H1 (cell line): ENCODE results near the gene CDYL. TPM values are rescaled to one million over a fixed set of nuclear protein-coding genes. Genes with fewer than 3 reads are reported as not detected.

Experiments used
- CTCF ChIA-PET: fragments of 300-600 bp; sonication (Branson Sonifier 250); formaldehyde crosslinking; loops from one replicate; lab custom pipeline; 2021; ENCODE audit not compliant: partially characterized antibody; lab: Charles Lee
- POLR2A ChIA-PET: fragments of 300-600 bp; sonication (Branson Sonifier 250); formaldehyde crosslinking; loops from one replicate; lab custom pipeline; 2021; ENCODE audit warnings: inconsistent platforms; ENCODE audit not compliant: partially characterized antibody; lab: Charles Lee
- DNase-seq, 2 experiments: peaks; one replicate each; pipeline versions ENCODE4 v3.0.0 to v3.0.0-alpha.2; 2010 to 2022; ENCODE audit warnings: low spot score in 2 of 2, low read depth in 1 of 2, mixed read lengths in 1 of 2
- FAIRE-seq: peaks from 2 replicates; lab custom pipeline; 2011; peaks lifted over from hg19 to GRCh38; lab: Jason Lieb, UNC
- H2AFZ ChIP-seq: 2 replicates; pipeline ENCODE4 v1.8.1; 2012; ENCODE audit warnings: low read length, inconsistent platforms
- H2AK5ac ChIP-seq: 2 replicates; pipeline ENCODE4 v1.6.1; 2013; ENCODE audit warnings: low read depth, low read length
- H2BK120ac ChIP-seq: replicated peaks from 2 replicates; pipeline ENCODE3; 2013; ENCODE audit warnings: low read depth, low read length, inconsistent platforms
- H2BK12ac ChIP-seq: 2 replicates; pipeline ENCODE4 v1.6.1; 2013; ENCODE audit warnings: low read depth, low read length
- H2BK15ac ChIP-seq: 2 replicates; pipeline ENCODE4 v1.6.1; 2013; ENCODE audit warnings: low read length
- H2BK20ac ChIP-seq: 2 replicates; pipeline ENCODE4 v1.6.1; 2013; ENCODE audit warnings: low read length
- H2BK5ac ChIP-seq: 2 replicates; pipeline ENCODE4 v1.6.1; 2013; ENCODE audit warnings: low read depth, low read length
- H3K14ac ChIP-seq: 2 replicates; pipeline ENCODE4 v1.6.1; 2013; ENCODE audit warnings: inconsistent platforms; ENCODE audit not compliant: insufficient read length
- H3K18ac ChIP-seq: 2 replicates; pipeline ENCODE4 v1.6.1; 2013; ENCODE audit warnings: low read length; ENCODE audit errors: extremely low read depth
- H3K23ac ChIP-seq: 2 replicates; pipeline ENCODE4 v1.6.1; 2013; ENCODE audit warnings: inconsistent platforms; ENCODE audit not compliant: insufficient read length
- H3K23me2 ChIP-seq: 2 replicates; pipeline ENCODE4 v1.6.1; 2013; ENCODE audit warnings: low read depth, low read length
- H3K27ac ChIP-seq: 2 replicates; pipeline ENCODE4 v1.6.1; 2011; ENCODE audit warnings: low read depth, low read length, inconsistent platforms
- H3K27me3 ChIP-seq, 4 experiments: replicated peaks in 1 of 4; 1 replicate in 1 of 4; 2 replicates in 3 of 4; pipeline versions ENCODE4 v1.6.1 to v1.8.1; 2011 to 2013; ENCODE audit warnings: low read length in 3 of 4, mild to moderate bottlenecking in 3 of 4, inconsistent platforms in 2 of 4, mixed read lengths in 2 of 4, moderate library complexity in 1 of 4; ENCODE audit not compliant: control insufficient read depth in 3 of 4, insufficient read depth in 3 of 4; ENCODE audit errors: extremely low read depth in 1 of 4
- H3K36me3 ChIP-seq, 4 experiments: 2 replicates each; pipeline versions ENCODE4 v1.6.1 to v1.8.1; 2011 to 2013; ENCODE audit warnings: mild to moderate bottlenecking in 4 of 4, low read length in 3 of 4, moderate library complexity in 2 of 4, control low read depth in 1 of 4, inconsistent platforms in 1 of 4; ENCODE audit not compliant: insufficient read depth in 4 of 4, control insufficient read depth in 2 of 4
- H3K4ac ChIP-seq: replicated peaks from 2 replicates; pipeline ENCODE3; 2013; ENCODE audit warnings: low read length, low read depth, mixed read lengths, inconsistent platforms; ENCODE audit not compliant: insufficient read length
- H3K4me1 ChIP-seq, 4 experiments: replicated peaks in 1 of 4; 1 replicate in 1 of 4; 2 replicates in 3 of 4; pipeline versions ENCODE4 v1.6.1 to v1.8.1; 2011 to 2013; ENCODE audit warnings: low read length in 3 of 4, inconsistent platforms in 2 of 4, mixed read lengths in 1 of 4; ENCODE audit not compliant: insufficient read depth in 4 of 4, control insufficient read depth in 3 of 4
- H3K4me2 ChIP-seq, 2 experiments: 2 replicates each; pipeline versions ENCODE4 v1.6.1 to v1.8.1; 2011 to 2013; ENCODE audit warnings: low read depth in 2 of 2, low read length in 2 of 2, control low read depth in 1 of 2, inconsistent platforms in 1 of 2, mild to moderate bottlenecking in 1 of 2; ENCODE audit not compliant: insufficient read depth in 1 of 2
- H3K4me3 ChIP-seq, 4 experiments: fragments of 200-600, 300-600 bp in 1 of 4; sonication (generic), shearing (Covaris generic), sonication (Bioruptor Twin) in 1 of 4; 2 replicates each; pipeline versions ENCODE4 v1.5.1 to v1.8.1; 2011 to 2016; ENCODE audit warnings: low read length in 4 of 4, low read depth in 3 of 4, control low read depth in 2 of 4, inconsistent platforms in 2 of 4, mild to moderate bottlenecking in 2 of 4, mixed read lengths in 1 of 4, moderate library complexity in 1 of 4; ENCODE audit not compliant: insufficient read depth in 2 of 4; ENCODE audit errors: extremely low read depth in 1 of 4
- H3K56ac ChIP-seq: replicated peaks from 2 replicates; pipeline ENCODE3; 2013; ENCODE audit warnings: low read depth, mild to moderate bottlenecking, mixed read lengths, low read length, inconsistent platforms; ENCODE audit not compliant: insufficient read length
- H3K79me1 ChIP-seq: 2 replicates; pipeline ENCODE4 v1.6.1; 2013; ENCODE audit warnings: low read depth, low read length, control low read depth
- H3K79me2 ChIP-seq, 2 experiments: 2 replicates each; pipeline versions ENCODE4 v1.6.1 to v1.8.1; 2012 to 2013; ENCODE audit warnings: low read length in 2 of 2, mild to moderate bottlenecking in 2 of 2, inconsistent platforms in 1 of 2; ENCODE audit not compliant: insufficient read depth in 2 of 2, control insufficient read depth in 1 of 2
- H3K9ac ChIP-seq, 4 experiments: replicated peaks in 1 of 4; 1 replicate in 1 of 4; 2 replicates in 3 of 4; pipeline versions ENCODE4 v1.6.1 to v1.8.1; 2011 to 2013; ENCODE audit warnings: low read depth in 3 of 4, low read length in 3 of 4, control low read depth in 2 of 4, mild to moderate bottlenecking in 2 of 4, moderate library complexity in 2 of 4, inconsistent platforms in 1 of 4; ENCODE audit errors: extremely low read depth in 1 of 4
- H3K9me3 ChIP-seq, 2 experiments: 2 replicates each; pipeline versions ENCODE4 v1.6.1 to v1.8.1; 2012 to 2013; ENCODE audit warnings: mild to moderate bottlenecking in 2 of 2, moderate library complexity in 2 of 2, control low read depth in 1 of 2, inconsistent platforms in 1 of 2, low read depth in 1 of 2, low read length in 1 of 2, mixed read lengths in 1 of 2; ENCODE audit not compliant: insufficient read depth in 2 of 2
- H4K20me1 ChIP-seq, 2 experiments: replicated peaks in 1 of 2; 2 replicates each; pipeline versions ENCODE3 to v1.8.1; 2011 to 2013; ENCODE audit warnings: inconsistent platforms in 2 of 2, low read length in 2 of 2, mild to moderate bottlenecking in 1 of 2; ENCODE audit not compliant: insufficient read depth in 2 of 2, control insufficient read depth in 1 of 2
- H4K5ac ChIP-seq: 2 replicates; pipeline ENCODE4 v1.6.1; 2013; ENCODE audit warnings: low read length, low read depth, mixed read lengths, inconsistent platforms; ENCODE audit not compliant: insufficient read length
- H4K8ac ChIP-seq: 2 replicates; pipeline ENCODE4 v1.8.0; 2013; ENCODE audit warnings: mild to moderate bottlenecking, moderate library complexity, low read length, inconsistent platforms; ENCODE audit not compliant: insufficient read depth; ENCODE audit errors: extremely low read depth
- H4K91ac ChIP-seq: replicated peaks from 2 replicates; pipeline ENCODE3; 2013; ENCODE audit warnings: low read length, mixed read lengths, inconsistent platforms; ENCODE audit not compliant: insufficient read length
- ASH2L ChIP-seq: fragments of 200-600, 300-600 bp; sonication (generic); IDR thresholded peaks from one replicate; pipeline ENCODE4 v1.7.1; 2017; ENCODE audit warnings: low read length
- CBX5 ChIP-seq: fragments of 300-800, 300-1000 bp; sonication (generic); IDR thresholded peaks from 2 replicates; pipeline ENCODE4 v1.7.1; 2016; ENCODE audit warnings: antibody characterized with exemption, low read length, low read depth
- CHD1 ChIP-seq: IDR thresholded peaks from 2 replicates; pipeline ENCODE4 v1.6.1; 2012; ENCODE audit warnings: low read depth, low read length, improper control_type of control experiment
- CTBP2 ChIP-seq: IDR thresholded peaks from 2 replicates; pipeline ENCODE4 v1.7.0; 2011; ENCODE audit warnings: borderline replicate concordance, mild to moderate bottlenecking, moderate library complexity, mixed read lengths, low read length; ENCODE audit not compliant: insufficient read depth, insufficient read length
- EGR1 ChIP-seq: IDR thresholded peaks from 2 replicates; pipeline ENCODE4 v1.6.1; 2011; ENCODE audit warnings: low read depth, low read length, borderline replicate concordance
- EP300 ChIP-seq, 2 experiments: IDR thresholded peaks; 1 replicate in 1 of 2; 2 replicates in 1 of 2; pipeline ENCODE4 v1.6.1; 2011 to 2012; ENCODE audit warnings: low read depth in 2 of 2, low read length in 2 of 2, mild to moderate bottlenecking in 2 of 2, borderline replicate concordance in 1 of 2, inconsistent platforms in 1 of 2, moderate library complexity in 1 of 2
- EZH2 ChIP-seq: fragments of 200-600 bp; sonication (generic); IDR thresholded peaks from 2 replicates; pipeline ENCODE4 v1.7.1; 2012; ENCODE audit warnings: low read depth, mild to moderate bottlenecking, moderate library complexity, low read length, inconsistent platforms; ENCODE audit not compliant: severe bottlenecking
- GTF2F1 ChIP-seq: IDR thresholded peaks from 2 replicates; pipeline ENCODE4 v1.6.1; 2012; ENCODE audit warnings: low read depth, low read length, improper control_type of control experiment, borderline replicate concordance
- HDAC2 ChIP-seq, 2 experiments: fragments of 300-600 bp in 1 of 2; sonication (generic) in 1 of 2; IDR thresholded peaks; 2 replicates each; pipeline ENCODE4 v1.6.1; 2011 to 2012; ENCODE audit warnings: low read depth in 2 of 2, low read length in 2 of 2, mild to moderate bottlenecking in 2 of 2, moderate library complexity in 2 of 2, borderline replicate concordance in 1 of 2, inconsistent platforms in 1 of 2
- TAF7 ChIP-seq: optimal IDR thresholded peaks from 2 replicates; pipeline ENCODE3; 2011; ENCODE audit warnings: low read depth, mild to moderate bottlenecking, inconsistent platforms, low read length, moderate library complexity, borderline replicate concordance
- TEAD4 ChIP-seq: IDR thresholded peaks from 2 replicates; pipeline ENCODE4 v1.6.1; 2012; ENCODE audit warnings: low read depth, low read length, inconsistent platforms, mixed read lengths
- YY1 ChIP-seq: IDR thresholded peaks from 2 replicates; pipeline ENCODE4 v1.6.1; 2011; ENCODE audit warnings: low read depth, mild to moderate bottlenecking, low read length
- WGBS, 2 experiments: shearing (Covaris generic) in 1 of 2; methylation state at CpG; one replicate each; pipeline versions ENCODE4 v1.1.6 to v1.1.7; 2013 to 2015; ENCODE audit warnings: low lambda C conversion rate in 2 of 2, mixed read lengths in 2 of 2, inconsistent platforms in 1 of 2, low coverage in 1 of 2, missing lambda C conversion rate in 1 of 2; ENCODE audit not compliant: insufficient replicate concordance in 2 of 2, insufficient coverage in 1 of 2, insufficient read length in 1 of 2; ENCODE audit errors: extremely low coverage in 1 of 2, missing lambda C conversion rate in 1 of 2; 5-methylcytosine and 5-hydroxymethylcytosine counted together
- polyA plus RNA-seq, 7 experiments: library from polyadenylated mRNA; depleted of rRNA in 3 of 7; stranded (reverse) in 5 of 7; unstranded in 2 of 7; fragments of >200 nt in 5 of 7; fragments of 200-250 nt in 2 of 7; gene quantifications; 1 replicate in 5 of 7; 2 replicates in 1 of 7; 4 replicates in 1 of 7; pipeline versions ENCODE4 v1.2.1 to v1.2.3, GENCODE V29; 2011 to 2013; ENCODE audit warnings: missing spikeins in 2 of 7, mixed read lengths in 2 of 7
- total RNA-seq: library from RNA; stranded (reverse); fragmentation: NEBNext Ultra II Directional; extraction: Animal tissue kit (Norgen Biotek cat#: 25700); gene quantifications from 2 replicates; pipeline ENCODE4 v1.2.1, GENCODE V29; 2021

Gene CDYL
- total and polyA plus RNA-seq, 2 of the 8 experiments (the other 6 are each of a cell fraction or from before 2014, with no cell fraction given), result 56.4 to 119 TPM

- Histone ChIP-seq H4K5ac (no peak overlapping the region), H3K79me2 (peaks cover 39 to 80% of the 10 kb centered on the region in 2 experiments), H3K4me3 (no peak overlapping the region), H2BK15ac (no peak overlapping the region), H2AK5ac (no peak overlapping the region), H3K36me3 (peaks cover 0 to 15% (median 2%) of the 10 kb centered on the region in 4 experiments; a peak in 3 of 8 replicates), H2BK5ac (no peak overlapping the region), H2AFZ (no peak overlapping the region), H3K18ac (no peak overlapping the region), H3K23me2 (no peaks in the 10 kb centered on the region), H4K91ac (no peak overlapping the region), H2BK12ac (no peak overlapping the region), H3K23ac (no peak overlapping the region), H3K9ac (no peak overlapping the region), H4K8ac (no peak overlapping the region), H2BK120ac (no peak overlapping the region), H3K27ac (no peak overlapping the region), H3K4me1 (no peaks in the 10 kb centered on the region), H2BK20ac (no peak overlapping the region), H3K14ac (no peak overlapping the region), H3K4me2 (no peak overlapping the region), H3K79me1 (peaks cover 5% of the 10 kb centered on the region; the same call in 1 of the 2 replicates), H3K56ac (no peak overlapping the region), H3K4ac (no peak overlapping the region), H4K20me1 (peaks cover 7 to 12% of the 10 kb centered on the region in 2 experiments), H3K27me3 (no peaks in the 10 kb centered on the region), H3K9me3 (peaks cover 14 to 17% of the 10 kb centered on the region in 2 experiments)
- POLR2A ChIA-PET, result interaction anchor here (0.6 kb wide), 1 partner anchor 15 kb away, joined by 3 read pairs; no protein-coding TSS in a partner anchor
- CTCF ChIA-PET, result interaction anchor here (0.9 to 1.9 kb wide), 4 partner anchors 17 to 27 kb away, joined by 3 to 10 read pairs (median 5); no protein-coding TSS in a partner anchor
- no peak for FAIRE-seq
- no peak for DNase-seq
- WGBS, 2 experiments, result 89% methylated on average over 3 of the region's 3 CpGs; no CpG with 5 or more reads in 1 of the 2 experiments
- TF ChIP-seq YY1 (no peak), GTF2F1 (no peak), EGR1 (no peak), HDAC2 (IDR thresholded peaks at IDR 0.05; ENCODE audit: borderline replicate concordance in 1 of 2, low read depth in 2 of 2, low read length in 2 of 2) (no peak), CTBP2 (no peak), ASH2L (no peak), EP300 (IDR thresholded peaks at IDR 0.05; ENCODE audit: borderline replicate concordance in 1 of 2, low read depth in 2 of 2, low read length in 2 of 2) (no peak), CBX5 (no peak), CHD1 (no peak), EZH2 (no peak), TAF7 (no peak), TEAD4 (no peak)
Observed at GRCh38 chr6:4828187-4828698, 52.0 kb downstream of the CDYL start.
